ENCODE measurements around the gene EXOC2.

The EXOC2 gene

GRCh38 chr6:437037-437392 lies 255.9 kb downstream of the EXOC2 start:
- Histone ChIP-seq H3K4me3 (ENCODE audit: low read depth in 1 of 5, low read length in 5 of 5) (no peak overlapping the region), H3K9me3 (ENCODE audit: control insufficient read depth in 5 of 5, low read length in 5 of 5) (no peaks in the 10 kb centered on the region), H3K9ac (ENCODE audit: low read length in 5 of 5) (no peak overlapping the region), H3K27me3 (ENCODE audit: control insufficient read depth in 5 of 5, insufficient read depth in 4 of 5, low read length in 5 of 5) (peaks cover 0 to 4% (median 1%) of the 10 kb centered on the region in 5 donors), H3K36me3 (ENCODE audit: control insufficient read depth in 5 of 5, insufficient read depth in 5 of 5, low read length in 5 of 5) (no peaks in the 10 kb centered on the region), H3K27ac (ENCODE audit: low read depth, low read length) (peak overlapping the region; percentile 23), H3K4me1 (ENCODE audit: control insufficient read depth in 5 of 5, insufficient read depth in 5 of 5, low read length in 5 of 5) (peaks cover 0 to 7% (median 2%) of the 10 kb centered on the region in 5 donors)

- H3K27ac ChIP-seq (ENCODE audit: low read depth, low read length), result peak overlapping the region; percentile 23
- peaks cover 0 to 7% (median 2%) of the 10 kb centered on the region in 5 donors for H3K4me1 ChIP-seq (ENCODE audit: control insufficient read depth in 5 of 5, insufficient read depth in 5 of 5, low read length in 5 of 5)
- H3K9me3 ChIP-seq (ENCODE audit: control insufficient read depth in 5 of 5, low read length in 5 of 5), result no peaks in the 10 kb centered on the region
- H3K9ac ChIP-seq (ENCODE audit: low read length in 5 of 5), result no peak overlapping the region
- H3K36me3 ChIP-seq (ENCODE audit: control insufficient read depth in 5 of 5, insufficient read depth in 5 of 5, low read length in 5 of 5), result no peaks in the 10 kb centered on the region
- H3K27me3 ChIP-seq (ENCODE audit: control insufficient read depth in 5 of 5, insufficient read depth in 4 of 5, low read length in 5 of 5), result peaks cover 0 to 3% (median under 1%) of the 10 kb centered on the region in 5 donors
- H3K4me3 ChIP-seq (ENCODE audit: low read depth in 1 of 5, low read length in 5 of 5), result no peak overlapping the region
These were observed 256.5 kb downstream of the EXOC2 start for GRCh38 chr6:436308-437036.

GRCh38 chr6:435441-436307 lies 257.3 kb downstream of the EXOC2 start:
- H3K9ac ChIP-seq (ENCODE audit: low read length in 5 of 5), result no peak overlapping the region
- H3K4me1 ChIP-seq (ENCODE audit: control insufficient read depth in 5 of 5, insufficient read depth in 5 of 5, low read length in 5 of 5), result peaks cover 0 to 7% (median 2%) of the 10 kb centered on the region in 5 donors
- H3K27ac ChIP-seq (ENCODE audit: low read depth, low read length), result no peak overlapping the region
- H3K27me3 ChIP-seq (ENCODE audit: control insufficient read depth in 5 of 5, insufficient read depth in 4 of 5, low read length in 5 of 5), result peaks cover 0 to 3% (median 0%) of the 10 kb centered on the region in 5 donors
- H3K4me3 ChIP-seq (ENCODE audit: low read depth in 1 of 5, low read length in 5 of 5), result no peak overlapping the region
- no peaks in the 10 kb centered on the region for H3K9me3 ChIP-seq (ENCODE audit: control insufficient read depth in 5 of 5, low read length in 5 of 5)
- H3K36me3 ChIP-seq (ENCODE audit: control insufficient read depth in 5 of 5, insufficient read depth in 5 of 5, low read length in 5 of 5), result no peaks in the 10 kb centered on the region
